Kidney epithelial cell (primary cell): ENCODE results near the gene NT5M. TPM values are rescaled to one million over a fixed set of nuclear protein-coding genes. Genes with fewer than 3 reads are reported as not detected.

Experiments
- DNase-seq: peaks from one replicate; pipeline ENCODE4 v3.0.0-alpha.2; 2010; ENCODE audit warnings: low read depth
- H3K27me3 ChIP-seq: 2 replicates; pipeline ENCODE4 v1.6.0; 2011; ENCODE audit warnings: low read length; ENCODE audit not compliant: control insufficient read depth, insufficient read depth
- H3K36me3 ChIP-seq: 2 replicates; pipeline ENCODE4 v1.5.1; 2011; ENCODE audit warnings: low read length; ENCODE audit not compliant: control insufficient read depth, insufficient read depth
- H3K4me3 ChIP-seq: 2 replicates; pipeline ENCODE4 v1.5.1; 2011; ENCODE audit warnings: low read depth, mild to moderate bottlenecking, control low read depth, low read length
- CTCF ChIP-seq: IDR thresholded peaks from 2 replicates; pipeline ENCODE4 v1.5.1; 2011; ENCODE audit warnings: mild to moderate bottlenecking, moderate library complexity, low read length, control low read depth, inconsistent platforms; ENCODE audit not compliant: insufficient read depth, poor library complexity, severe bottlenecking
- total RNA-seq: library from RNA; depleted of rRNA; stranded (reverse); fragments of >200 nt; gene quantifications from 2 replicates; pipeline ENCODE4 v1.2.3, GENCODE V29; 2015

The NT5M gene
- total RNA-seq, 1 donor from 2014 or later: 4.9 TPM

- no peak for TF ChIP-seq CTCF
- H3K27me3 ChIP-seq: peaks cover 15% of the 10 kb centered on the region
- DNase-seq: no peak
These were observed 60.6 kb downstream of the NT5M start for GRCh38 chr17:17363638-17364337.

GRCh38 chr17:17364338-17364667 lies 61.1 kb downstream of the NT5M start:
- peaks cover 15% of the 10 kb centered on the region for H3K27me3 ChIP-seq
- no peak overlapping the region for H3K4me3 ChIP-seq
- TF ChIP-seq CTCF: no peak
- no peak for DNase-seq
- no peaks in the 10 kb centered on the region for H3K36me3 ChIP-seq

More at GRCh38 chr17:17363638-17364337, 60.6 kb downstream of the NT5M start:
- Histone ChIP-seq H3K4me3 (no peak overlapping the region), H3K36me3 (no peaks in the 10 kb centered on the region)

- H3K36me3 ChIP-seq: no peaks in the 10 kb centered on the region
- no peak for TF ChIP-seq CTCF
- peaks cover 15% of the 10 kb centered on the region for H3K27me3 ChIP-seq
These were observed 62.4 kb downstream of the NT5M start for GRCh38 chr17:17365476-17366110.

GRCh38 chr17:17366235-17366634 lies 63.1 kb downstream of the NT5M start:
- no peak for TF ChIP-seq CTCF

More at GRCh38 chr17:17365476-17366110, 62.4 kb downstream of the NT5M start:
- H3K4me3 ChIP-seq: no peak overlapping the region
- DNase-seq: no peak

GRCh38 chr17:17366941-17367875 lies 64.0 kb downstream of the NT5M start:
- no peak overlapping the region for H3K4me3 ChIP-seq
- H3K36me3 ChIP-seq: no peaks in the 10 kb centered on the region
- peaks cover 15% of the 10 kb centered on the region for H3K27me3 ChIP-seq
- TF ChIP-seq CTCF: no peak
- no peak for DNase-seq

More at GRCh38 chr17:17366235-17366634, 63.1 kb downstream of the NT5M start:
- peaks cover 15% of the 10 kb centered on the region for H3K27me3 ChIP-seq
- H3K36me3 ChIP-seq: no peaks in the 10 kb centered on the region
- DNase-seq: no peak
- H3K4me3 ChIP-seq: no peak overlapping the region
